Brain microvascular endothelial cell (primary cell): ENCODE results near the gene PLEKHO2.

Experiments used
- DNase-seq: peaks from one replicate; pipeline ENCODE4 v3.0.0-alpha.2; 2020
- H3K27ac ChIP-seq: fragments of 250-450 bp; sonication (Bioruptor Pico); 2 replicates; pipeline ENCODE4 v1.5.1; 2020; ENCODE audit warnings: mild to moderate bottlenecking, moderate library complexity
- H3K27me3 ChIP-seq: fragments of 250-450 bp; sonication (Bioruptor Pico); replicated peaks from 2 replicates; pipeline ENCODE4 v1.5.1; 2020; ENCODE audit warnings: mild to moderate bottlenecking
- H3K36me3 ChIP-seq: fragments of 250-450 bp; sonication (Bioruptor Pico); replicated peaks from 2 replicates; pipeline ENCODE4 v1.5.1; 2020; ENCODE audit warnings: mild to moderate bottlenecking
- H3K4me3 ChIP-seq: 2 replicates; pipeline ENCODE4 v1.5.1; 2011; ENCODE audit warnings: low read depth, mild to moderate bottlenecking, control low read depth, low read length, moderate library complexity
- CTCF ChIP-seq: IDR thresholded peaks from 2 replicates; pipeline ENCODE4 v1.5.1; 2011; ENCODE audit warnings: low read depth, mild to moderate bottlenecking, moderate library complexity, low read length, control low read depth, inconsistent platforms; ENCODE audit errors: missing control alignments
- in situ Hi-C: cut with HindIII; loops from 2 replicates; pipeline ENCODE4 v1.10.0; 2017; ENCODE audit warnings: low sequenced_read_pairs, low pct_ligation_motif_present

The PLEKHO2 gene

GRCh38 chr15:64804619-64805018, 37.1 kb upstream of the PLEKHO2 start:
- no peak for TF ChIP-seq CTCF

GRCh38 chr15:64806509-64806908, 35.2 kb upstream of the PLEKHO2 start:
- Histone ChIP-seq H3K27ac (no peak overlapping the region), H3K36me3 (no peaks in the 10 kb centered on the region), H3K4me3 (no peak overlapping the region), H3K27me3 (no peaks in the 10 kb centered on the region)
- DNase-seq, result no peak
- in situ Hi-C loops, result no loop called here
- no peak for TF ChIP-seq CTCF

More at GRCh38 chr15:64804619-64805018, 37.1 kb upstream of the PLEKHO2 start:
- in situ Hi-C loops, result no loop called here
- DNase-seq, result no peak
- Histone ChIP-seq H3K27ac (no peak overlapping the region), H3K4me3 (no peak overlapping the region), H3K27me3 (no peaks in the 10 kb centered on the region), H3K36me3 (no peaks in the 10 kb centered on the region)

GRCh38 chr15:64807051-64807749, 34.5 kb upstream of the PLEKHO2 start:
- DNase-seq, result no peak
- Histone ChIP-seq H3K27ac (no peak overlapping the region), H3K36me3 (no peaks in the 10 kb centered on the region), H3K4me3 (no peak overlapping the region), H3K27me3 (no peaks in the 10 kb centered on the region)
- in situ Hi-C loops, result no loop called here
- no peak for TF ChIP-seq CTCF

- in situ Hi-C loops, result no loop called here
- Histone ChIP-seq H3K27ac (no peak overlapping the region), H3K27me3 (no peaks in the 10 kb centered on the region), H3K36me3 (no peaks in the 10 kb centered on the region), H3K4me3 (no peak overlapping the region)
- TF ChIP-seq CTCF, result no peak
- DNase-seq, result no peak
Measured at GRCh38 chr15:64807751-64808222, 33.9 kb upstream of the PLEKHO2 start.

GRCh38 chr15:64808785-64809453, 32.8 kb upstream of the PLEKHO2 start:
- in situ Hi-C loops, result no loop called here
- no peaks in the 10 kb centered on the region for H3K27me3 ChIP-seq
- TF ChIP-seq CTCF, result no peak
- H3K4me3 ChIP-seq, result no peak overlapping the region
- no peaks in the 10 kb centered on the region for H3K36me3 ChIP-seq
- no peak overlapping the region for H3K27ac ChIP-seq
- DNase-seq, result no peak
